HepG2 (cell line): ENCODE results near the gene COG8. TPM values are rescaled to one million over a fixed set of nuclear protein-coding genes. Genes with fewer than 3 reads are reported as not detected.

ENCODE experiments used
- ADNP ChIP-seq: sonication (generic); formaldehyde crosslinking; IDR thresholded peaks from 2 replicates; pipeline ENCODE4 v1.4.0; 2020; ENCODE audit warnings: missing genetic modification reagents
- CC2D1A ChIP-seq: sonication (generic); formaldehyde crosslinking; IDR thresholded peaks from 2 replicates; pipeline ENCODE4 v1.8.1; 2023; ENCODE audit warnings: mild to moderate bottlenecking, missing genetic modification reagents
- CEBPG ChIP-seq: IDR thresholded peaks from 2 replicates; pipeline ENCODE4 v1.6.1; 2016
- FLYWCH1 ChIP-seq: sonication (generic); formaldehyde crosslinking; IDR thresholded peaks from 2 replicates; pipeline ENCODE4 v1.8.1; 2023; ENCODE audit warnings: mild to moderate bottlenecking, missing genetic modification reagents
- MED1 ChIP-seq: sonication (generic); formaldehyde crosslinking; IDR thresholded peaks from 2 replicates; pipeline ENCODE4 v1.4.0; 2020; ENCODE audit warnings: missing genetic modification reagents
- NBN ChIP-seq: fragments of 450-650 bp; conservative IDR thresholded peaks from 2 replicates; pipeline ENCODE4 v1.6.1; 2017
- POLR2G ChIP-seq: fragments of 200-400 bp; formaldehyde crosslinking; IDR thresholded peaks from 2 replicates; pipeline ENCODE4 v1.6.1; 2018; ENCODE audit warnings: mild to moderate bottlenecking, low read depth, low read length, moderate library complexity
- RBFOX2 ChIP-seq: fragments of 200-400 bp; formaldehyde crosslinking; IDR thresholded peaks from 2 replicates; pipeline ENCODE4 v1.6.1; 2017; ENCODE audit warnings: low read depth, mild to moderate bottlenecking, low read length
- RBM39 ChIP-seq: fragments of 200-400 bp; formaldehyde crosslinking; IDR thresholded peaks from one replicate; pipeline ENCODE4 v1.6.1; 2018; ENCODE audit warnings: antibody characterized with exemption, mild to moderate bottlenecking, low read depth, low read length; ENCODE audit not compliant: poor library complexity, severe bottlenecking
- STAT5B ChIP-seq: sonication (generic); formaldehyde crosslinking; IDR thresholded peaks from 2 replicates; pipeline ENCODE4 v1.4.0; 2020; ENCODE audit warnings: missing genetic modification reagents
- TEAD2 ChIP-seq: sonication (generic); formaldehyde crosslinking; IDR thresholded peaks from 2 replicates; pipeline ENCODE4 v1.9.0; 2021; ENCODE audit warnings: missing genetic modification reagents
- ZBTB42 ChIP-seq: sonication (generic); formaldehyde crosslinking; IDR thresholded peaks from 2 replicates; pipeline ENCODE4 v1.5.0; 2020; ENCODE audit warnings: mild to moderate bottlenecking, missing genetic modification reagents
- ZNF205 ChIP-seq: IDR thresholded peaks from 2 replicates; pipeline ENCODE4 v1.6.1; 2018; ENCODE audit warnings: missing biosample characterization, missing genetic modification reagents
- ZNF256 ChIP-seq: sonication (generic); formaldehyde crosslinking; conservative IDR thresholded peaks from 2 replicates; pipeline ENCODE4 v1.4.0; 2020; ENCODE audit warnings: missing genetic modification reagents
- ZNF33A ChIP-seq: sonication (generic); formaldehyde crosslinking; IDR thresholded peaks from 2 replicates; pipeline ENCODE4 v1.5.1; 2020; ENCODE audit warnings: missing genetic modification reagents, mild to moderate bottlenecking, moderate library complexity, borderline replicate concordance
- ZNF607 ChIP-seq: sonication (generic); formaldehyde crosslinking; IDR thresholded peaks from 2 replicates; pipeline ENCODE4 v1.5.1; 2020; ENCODE audit warnings: missing genetic modification reagents, mild to moderate bottlenecking, borderline replicate concordance
- ZSCAN22 ChIP-seq: sonication (generic); formaldehyde crosslinking; IDR thresholded peaks from 2 replicates; pipeline ENCODE4 v1.4.0; 2020; ENCODE audit warnings: mild to moderate bottlenecking, missing genetic modification reagents
- polyA plus RNA-seq, 8 experiments: library from polyadenylated mRNA; depleted of rRNA in 3 of 8; stranded (reverse) in 7 of 8; unstranded in 1 of 8; fragments of >200 nt; fragmentation: Illumina TruSeq in 4 of 8; extraction: Trizol in 4 of 8; gene quantifications; 2 replicates each; pipeline versions ENCODE4 v1.2.1 to v1.2.3, GENCODE V29; 2011 to 2016; ENCODE audit warnings: low read depth in 4 of 8, missing spikeins in 1 of 8, mixed read lengths in 1 of 8; ENCODE audit not compliant: insufficient read depth in 1 of 8
- total RNA-seq, 5 experiments: library from RNA; depleted of rRNA; stranded (reverse); fragments of >200 nt; fragmentation: Illumina TruSeq; extraction: Trizol; gene quantifications; 2 replicates each; pipeline ENCODE4 v1.2.3, GENCODE V29; 2016; ENCODE audit warnings: low read depth in 1 of 5
- TF ChIP-seq, protein P1 (sequence below): sonication (generic); formaldehyde crosslinking; IDR thresholded peaks from 2 replicates; pipeline ENCODE4 v1.4.0; 2020; ENCODE audit warnings: missing genetic modification reagents
- TF ChIP-seq, protein P2 (sequence below): sonication (generic); formaldehyde crosslinking; IDR thresholded peaks from 2 replicates; pipeline ENCODE4 v1.5.1; 2020; ENCODE audit warnings: missing genetic modification reagents, mild to moderate bottlenecking, borderline replicate concordance
- TF ChIP-seq, protein P3 (sequence below): IDR thresholded peaks from 2 replicates; pipeline ENCODE4 v1.6.1; 2016
- TF ChIP-seq, protein P4 (sequence below): sonication (generic); formaldehyde crosslinking; IDR thresholded peaks from 2 replicates; pipeline ENCODE4 v1.4.0; 2020; ENCODE audit warnings: missing genetic modification reagents
- TF ChIP-seq, protein P5 (sequence below): sonication (generic); formaldehyde crosslinking; IDR thresholded peaks from 2 replicates; pipeline ENCODE4 v1.4.0; 2020; ENCODE audit warnings: missing genetic modification reagents, mild to moderate bottlenecking, borderline replicate concordance

Gene COG8
- total and polyA plus RNA-seq, 2 of the 13 experiments (the other 11 are each of a cell fraction or from before 2014, with no cell fraction given) = 45.5 to 52.1 TPM

DNA sequence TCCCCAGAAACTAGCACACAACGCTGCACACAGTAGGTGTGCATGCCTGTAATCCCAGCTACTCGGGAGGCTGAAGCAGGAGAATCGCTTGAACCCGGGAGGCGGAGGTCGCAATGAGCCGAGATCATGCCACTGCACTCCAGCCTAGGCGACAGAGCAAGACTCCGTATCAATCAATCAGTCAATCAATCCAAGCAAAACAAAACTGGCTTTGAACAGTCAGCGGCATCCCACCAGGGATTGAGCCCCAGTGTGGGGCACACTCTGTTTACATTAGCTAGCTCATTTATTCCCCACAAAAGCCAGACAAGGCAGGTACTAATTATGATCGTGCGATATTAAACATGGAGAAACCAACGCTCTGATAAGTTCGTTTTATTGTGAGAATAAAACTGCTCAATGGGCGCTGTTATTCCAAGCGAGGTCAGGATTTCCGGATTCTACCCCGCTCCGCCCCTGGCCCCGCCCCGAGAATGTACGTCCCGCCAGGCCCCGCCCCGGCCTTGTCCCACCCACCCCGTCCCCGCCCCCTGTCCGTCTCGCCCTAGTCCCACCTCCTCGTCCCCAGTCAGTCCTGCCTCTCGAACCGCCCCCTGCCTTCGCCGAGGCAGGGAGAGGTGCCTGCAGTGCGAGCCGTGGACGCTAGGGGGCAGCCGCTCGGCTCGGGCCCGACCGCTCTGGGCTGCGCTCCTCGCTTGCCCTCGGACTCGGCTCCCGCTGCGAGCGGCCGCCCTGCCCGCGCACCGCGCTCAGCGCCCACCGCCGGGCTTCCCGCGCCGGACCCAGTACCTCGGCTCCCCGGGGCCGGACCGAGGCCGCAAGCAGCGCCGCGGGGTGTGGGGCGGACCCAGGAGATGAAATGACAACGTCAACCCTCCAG lies 28.5 kb downstream of the COG8 start, which contains the start of gene VPS4A (continued):
- TF ChIP-seq ZNF607 (no peak; the same call in 1 of the 2 replicates), POLR2G (peak; percentile 83), CEBPG (CRISPR knock-in tag) (peak; percentile 29), STAT5B (no peak), RBFOX2 (peak; percentile 93), ZBTB42 (CRISPR knock-in tag) (no peak), ADNP (CRISPR knock-in tag) (0 out of 2 replicates have a peak, but pooled peaks have one; percentile 16), RBM39 (no peak), NBN (no peak), ZNF205 (CRISPR knock-in tag) (no peak; the same call in 1 of the 2 replicates), ZSCAN22 (CRISPR knock-in tag) (no peak), CC2D1A (CRISPR knock-in tag) (no peak), ZNF256 (no peak), TEAD2 (CRISPR knock-in tag) (no peak), MED1 (peak; percentile 82), ZNF33A (CRISPR knock-in tag) (no peak), FLYWCH1 (CRISPR knock-in tag) (no peak)
- TF ChIP-seq, protein P1, sequence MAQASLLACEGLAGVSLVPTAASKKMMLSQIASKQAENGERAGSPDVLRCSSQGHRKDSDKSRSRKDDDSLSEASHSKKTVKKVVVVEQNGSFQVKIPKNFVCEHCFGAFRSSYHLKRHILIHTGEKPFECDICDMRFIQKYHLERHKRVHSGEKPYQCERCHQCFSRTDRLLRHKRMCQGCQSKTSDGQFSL (CRISPR knock-in tag) = no peak
- TF ChIP-seq, protein P2, sequence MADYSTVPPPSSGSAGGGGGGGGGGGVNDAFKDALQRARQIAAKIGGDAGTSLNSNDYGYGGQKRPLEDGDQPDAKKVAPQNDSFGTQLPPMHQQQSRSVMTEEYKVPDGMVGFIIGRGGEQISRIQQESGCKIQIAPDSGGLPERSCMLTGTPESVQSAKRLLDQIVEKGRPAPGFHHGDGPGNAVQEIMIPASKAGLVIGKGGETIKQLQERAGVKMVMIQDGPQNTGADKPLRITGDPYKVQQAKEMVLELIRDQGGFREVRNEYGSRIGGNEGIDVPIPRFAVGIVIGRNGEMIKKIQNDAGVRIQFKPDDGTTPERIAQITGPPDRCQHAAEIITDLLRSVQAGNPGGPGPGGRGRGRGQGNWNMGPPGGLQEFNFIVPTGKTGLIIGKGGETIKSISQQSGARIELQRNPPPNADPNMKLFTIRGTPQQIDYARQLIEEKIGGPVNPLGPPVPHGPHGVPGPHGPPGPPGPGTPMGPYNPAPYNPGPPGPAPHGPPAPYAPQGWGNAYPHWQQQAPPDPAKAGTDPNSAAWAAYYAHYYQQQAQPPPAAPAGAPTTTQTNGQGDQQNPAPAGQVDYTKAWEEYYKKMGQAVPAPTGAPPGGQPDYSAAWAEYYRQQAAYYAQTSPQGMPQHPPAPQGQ (CRISPR knock-in tag) = peak; percentile 78; the same call in 1 of the 2 replicates
- TF ChIP-seq, protein P3, sequence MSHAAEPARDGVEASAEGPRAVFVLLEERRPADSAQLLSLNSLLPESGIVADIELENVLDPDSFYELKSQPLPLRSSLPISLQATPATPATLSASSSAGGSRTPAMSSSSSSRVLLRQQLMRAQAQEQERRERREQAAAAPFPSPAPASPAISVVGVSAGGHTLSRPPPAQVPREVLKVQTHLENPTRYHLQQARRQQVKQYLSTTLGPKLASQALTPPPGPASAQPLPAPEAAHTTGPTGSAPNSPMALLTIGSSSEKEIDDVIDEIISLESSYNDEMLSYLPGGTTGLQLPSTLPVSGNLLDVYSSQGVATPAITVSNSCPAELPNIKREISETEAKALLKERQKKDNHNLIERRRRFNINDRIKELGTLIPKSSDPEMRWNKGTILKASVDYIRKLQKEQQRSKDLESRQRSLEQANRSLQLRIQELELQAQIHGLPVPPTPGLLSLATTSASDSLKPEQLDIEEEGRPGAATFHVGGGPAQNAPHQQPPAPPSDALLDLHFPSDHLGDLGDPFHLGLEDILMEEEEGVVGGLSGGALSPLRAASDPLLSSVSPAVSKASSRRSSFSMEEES (CRISPR knock-in tag) = 0 out of 2 replicates have a peak, but pooled peaks have one; percentile 11
- TF ChIP-seq, protein P4, sequence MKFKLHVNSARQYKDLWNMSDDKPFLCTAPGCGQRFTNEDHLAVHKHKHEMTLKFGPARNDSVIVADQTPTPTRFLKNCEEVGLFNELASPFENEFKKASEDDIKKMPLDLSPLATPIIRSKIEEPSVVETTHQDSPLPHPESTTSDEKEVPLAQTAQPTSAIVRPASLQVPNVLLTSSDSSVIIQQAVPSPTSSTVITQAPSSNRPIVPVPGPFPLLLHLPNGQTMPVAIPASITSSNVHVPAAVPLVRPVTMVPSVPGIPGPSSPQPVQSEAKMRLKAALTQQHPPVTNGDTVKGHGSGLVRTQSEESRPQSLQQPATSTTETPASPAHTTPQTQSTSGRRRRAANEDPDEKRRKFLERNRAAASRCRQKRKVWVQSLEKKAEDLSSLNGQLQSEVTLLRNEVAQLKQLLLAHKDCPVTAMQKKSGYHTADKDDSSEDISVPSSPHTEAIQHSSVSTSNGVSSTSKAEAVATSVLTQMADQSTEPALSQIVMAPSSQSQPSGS (CRISPR knock-in tag) = peak; percentile 54
- TF ChIP-seq, protein P5, sequence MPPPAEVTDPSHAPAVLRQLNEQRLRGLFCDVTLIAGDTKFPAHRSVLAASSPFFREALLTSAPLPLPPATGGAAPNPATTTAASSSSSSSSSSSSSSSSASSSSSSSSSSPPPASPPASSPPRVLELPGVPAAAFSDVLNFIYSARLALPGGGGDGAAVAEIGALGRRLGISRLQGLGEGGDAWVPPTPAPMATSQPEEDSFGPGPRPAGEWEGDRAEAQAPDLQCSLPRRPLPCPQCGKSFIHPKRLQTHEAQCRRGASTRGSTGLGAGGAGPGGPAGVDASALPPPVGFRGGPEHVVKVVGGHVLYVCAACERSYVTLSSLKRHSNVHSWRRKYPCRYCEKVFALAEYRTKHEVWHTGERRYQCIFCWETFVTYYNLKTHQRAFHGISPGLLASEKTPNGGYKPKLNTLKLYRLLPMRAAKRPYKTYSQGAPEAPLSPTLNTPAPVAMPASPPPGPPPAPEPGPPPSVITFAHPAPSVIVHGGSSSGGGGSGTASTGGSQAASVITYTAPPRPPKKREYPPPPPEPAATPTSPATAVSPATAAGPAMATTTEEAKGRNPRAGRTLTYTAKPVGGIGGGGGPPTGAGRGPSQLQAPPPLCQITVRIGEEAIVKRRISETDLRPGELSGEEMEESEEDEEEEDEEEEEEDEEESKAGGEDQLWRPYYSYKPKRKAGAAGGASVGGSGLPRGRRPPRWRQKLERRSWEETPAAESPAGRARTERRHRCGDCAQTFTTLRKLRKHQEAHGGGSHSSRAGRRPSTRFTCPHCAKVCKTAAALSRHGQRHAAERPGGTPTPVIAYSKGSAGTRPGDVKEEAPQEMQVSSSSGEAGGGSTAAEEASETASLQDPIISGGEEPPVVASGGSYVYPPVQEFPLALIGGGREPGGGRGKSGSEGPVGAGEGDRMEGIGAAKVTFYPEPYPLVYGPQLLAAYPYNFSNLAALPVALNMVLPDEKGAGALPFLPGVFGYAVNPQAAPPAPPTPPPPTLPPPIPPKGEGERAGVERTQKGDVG = no peak
